ENCODE data around the gene OR2A12.
"Not testable (repeated sequence)": the region's sequence is repeated elsewhere in the genome, so short reads cannot be mapped to it uniquely, and the experiment has no call there.

The OR2A12 gene

GRCh38 chr7:144085978-144086377 lies at the start of gene OR2A12:
Gene OR2A12 (plus strand): TSS chr7:144086278. CDS start chr7:144095108, 8,830 bp downstream.
- no peak for DNase-seq

GRCh38 chr7:144036302-144036885 lies 49.7 kb upstream of the OR2A12 start:
- DNase-seq, result no peak

GRCh38 chr7:144037414-144038035 lies 48.6 kb upstream of the OR2A12 start:
- DNase-seq, result no peak

GRCh38 chr7:144038887-144039286 lies 47.2 kb upstream of the OR2A12 start:
- no peak for DNase-seq

- no peak for DNase-seq
Observed at GRCh38 chr7:144048648-144049047, 37.4 kb upstream of the OR2A12 start, which contains the start of gene OR2A5. Gene OR2A5 (plus strand): TSS chr7:144048948. CDS start chr7:144050402, 1,454 bp downstream.

GRCh38 chr7:144049491-144049890 lies 36.6 kb upstream of the OR2A12 start:
- no peak for DNase-seq

- no peak for DNase-seq
Observed at GRCh38 chr7:144050093-144050492, 36.0 kb upstream of the OR2A12 start.

- DNase-seq, result not testable (repeated sequence)
Observed at GRCh38 chr7:144050884-144051283, 35.2 kb upstream of the OR2A12 start.

- DNase-seq, result no peak
Observed at GRCh38 chr7:144057954-144058353, 28.1 kb upstream of the OR2A12 start.

- DNase-seq, result peak in 2 of 3 donors; percentile 9 to 21
Observed at GRCh38 chr7:144063710-144064109, 22.4 kb upstream of the OR2A12 start.

GRCh38 chr7:144069511-144069910 lies 16.6 kb upstream of the OR2A12 start, which contains the start of gene OR2A25:
Gene OR2A25 (plus strand): TSS chr7:144069811. CDS start chr7:144074220, 4,409 bp downstream.
- no peak for DNase-seq

GRCh38 chr7:144069953-144070352 lies 16.1 kb upstream of the OR2A12 start:
- no peak for DNase-seq

GRCh38 chr7:144074374-144074773 lies 11.7 kb upstream of the OR2A12 start:
- DNase-seq, result no peak

GRCh38 chr7:144086730-144087129 lies 652 bp downstream of the OR2A12 start:
- no peak for DNase-seq

GRCh38 chr7:144087230-144087629 lies 1.2 kb downstream of the OR2A12 start:
- no peak for DNase-seq

- DNase-seq, result no peak
Observed at GRCh38 chr7:144090667-144091066, 4.6 kb downstream of the OR2A12 start.

- DNase-seq, result no peak
Observed at GRCh38 chr7:144098776-144099175, 12.7 kb downstream of the OR2A12 start.

- DNase-seq, result no peak
Observed at GRCh38 chr7:144100607-144101006, 14.5 kb downstream of the OR2A12 start.

- no peak for DNase-seq
Observed at GRCh38 chr7:144102041-144102440, 16.0 kb downstream of the OR2A12 start.

GRCh38 chr7:144105211-144105610 lies 19.1 kb downstream of the OR2A12 start:
- DNase-seq, result no peak

- DNase-seq, result no peak
Observed at GRCh38 chr7:144109283-144109682, 23.2 kb downstream of the OR2A12 start, which contains the start of gene OR2A2. Gene OR2A2 (plus strand): TSS chr7:144109583. CDS start chr7:144109583, 0 bp downstream.

- DNase-seq, result no peak
Observed at GRCh38 chr7:144110272-144110671, 24.2 kb downstream of the OR2A12 start.

- DNase-seq, result no peak
Observed at GRCh38 chr7:144113651-144114050, 27.6 kb downstream of the OR2A12 start.

- no peak for DNase-seq
Observed at GRCh38 chr7:144118341-144118740, 32.3 kb downstream of the OR2A12 start.

- no peak for DNase-seq
Observed at GRCh38 chr7:144122876-144123275, 36.8 kb downstream of the OR2A12 start, which contains the start of gene OR2A14. Gene OR2A14 (plus strand): TSS chr7:144123176. CDS start chr7:144129113, 5,937 bp downstream.
